GM19455 (cell line): ENCODE measurements around the gene GRIK1.

Source experiments
- ATAC-seq: cut with Tn5 transposase; IDR thresholded peaks from one replicate; pipeline ENCODE4 v1.9.1; 2021; ENCODE audit not compliant: unreplicated experiment

GRIK1 gene

DNA sequence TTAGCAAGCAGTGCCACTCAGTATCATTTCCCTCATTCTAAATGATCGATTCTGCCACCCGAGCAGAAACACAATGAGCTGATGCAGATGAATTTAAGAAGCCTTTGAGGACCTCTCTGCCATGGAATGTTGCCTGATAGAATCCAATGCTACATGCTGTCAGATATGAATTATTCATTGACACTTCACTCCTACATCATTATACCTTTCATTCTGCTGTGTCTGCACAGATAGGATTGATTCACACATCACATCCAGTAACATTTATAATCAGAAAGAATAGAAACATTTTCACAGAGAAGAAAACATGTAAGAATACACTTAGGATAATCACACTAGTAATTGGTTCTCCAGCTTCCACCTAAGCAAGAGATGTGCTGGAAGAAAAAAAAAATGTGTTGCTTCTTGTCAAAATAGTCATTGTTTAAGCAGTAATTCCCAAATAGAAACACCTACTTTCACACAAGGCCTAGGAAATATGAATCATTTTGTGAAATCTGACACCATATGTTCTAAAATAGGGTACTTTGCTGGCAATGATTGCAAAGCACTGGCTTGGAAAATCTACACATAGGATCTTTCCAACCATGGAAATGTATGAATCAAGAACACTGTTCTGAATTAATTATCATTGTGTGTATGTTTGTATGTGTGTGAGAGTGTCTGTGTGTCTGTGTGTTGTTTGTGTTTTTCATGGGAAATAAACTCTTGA lies 110.1 kb downstream of the GRIK1 start:
- no peak for ATAC-seq

DNA sequence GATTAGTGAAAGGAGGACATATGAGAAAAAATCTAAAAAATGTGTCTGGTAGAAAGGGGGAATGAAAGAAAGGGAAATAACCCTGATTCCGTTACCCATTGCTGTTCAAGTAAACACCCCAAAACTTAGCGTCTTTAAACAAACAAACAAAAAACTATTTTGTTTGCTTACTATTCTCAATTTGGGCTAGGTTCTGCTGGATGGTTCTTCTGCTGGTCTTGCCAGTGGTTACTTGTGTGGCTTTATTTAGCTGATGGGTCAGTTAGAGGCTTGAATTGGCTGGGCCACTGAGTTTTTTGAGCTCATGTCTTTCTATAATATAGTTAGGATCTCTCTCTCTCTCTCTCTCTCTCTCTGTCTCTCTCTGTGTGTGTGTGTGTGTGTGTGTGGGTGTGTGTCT lies 112.1 kb downstream of the GRIK1 start:
- no peak for ATAC-seq

DNA sequence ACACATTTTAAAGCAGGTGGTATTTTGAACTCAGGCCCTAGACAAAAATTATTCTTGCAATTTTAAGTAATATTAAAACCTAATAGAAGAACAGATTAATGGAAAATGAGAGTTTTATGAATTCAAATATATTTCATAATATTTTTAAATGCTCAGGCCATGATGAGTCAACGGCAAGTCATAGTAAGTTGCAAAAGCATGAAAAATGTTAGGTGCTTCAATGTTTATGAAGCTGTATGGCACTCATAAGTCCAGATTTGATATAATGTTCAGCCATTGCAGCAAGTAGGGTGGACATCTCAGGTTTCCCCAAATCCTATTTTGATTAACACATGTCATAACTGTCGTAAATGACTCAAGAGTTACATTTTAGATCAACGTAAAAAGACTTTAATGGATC lies 112.6 kb downstream of the GRIK1 start:
- no peak for ATAC-seq

DNA sequence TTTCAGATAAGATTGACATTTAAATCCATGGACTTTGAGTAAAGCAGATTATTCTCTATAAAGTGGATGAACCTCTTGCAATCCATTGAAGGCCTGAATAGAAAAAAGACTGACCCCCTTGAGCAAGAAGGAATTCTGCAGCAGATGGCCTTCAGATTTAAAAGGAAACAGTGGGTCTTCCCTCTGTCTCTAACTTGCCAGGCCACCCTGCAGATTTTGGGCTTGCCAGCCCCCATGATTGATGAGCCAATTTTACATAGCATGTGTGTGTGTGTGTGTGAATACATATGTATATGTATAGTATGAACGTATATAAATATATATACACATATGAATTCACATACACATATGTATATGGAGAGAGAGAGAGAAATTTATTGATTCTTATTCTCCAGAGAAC lies 113.4 kb downstream of the GRIK1 start:
- no peak for ATAC-seq

- ATAC-seq = no peak
These were observed 113.9 kb downstream of the GRIK1 start for GRCh38 chr21:29825936-29826335.

DNA sequence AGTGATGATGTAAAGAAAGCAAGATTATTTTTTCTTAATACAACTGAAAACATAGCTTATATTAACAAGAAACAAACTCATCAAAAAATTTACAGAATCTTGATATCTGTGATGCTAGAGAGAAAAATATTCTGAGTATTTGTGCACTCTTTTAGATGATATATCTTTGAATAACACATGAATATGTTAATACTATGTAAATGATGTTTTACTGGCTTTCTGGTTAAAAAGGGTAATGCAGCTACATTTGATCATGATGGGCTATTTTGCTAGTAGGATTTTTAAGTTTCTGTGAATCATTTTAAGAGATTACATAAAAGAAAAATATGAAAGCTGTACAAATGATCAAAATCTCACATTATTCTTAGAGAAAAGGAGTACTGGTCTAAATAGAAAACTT lies 114.5 kb downstream of the GRIK1 start:
- ATAC-seq = no peak

GRCh38 chr21:29822064-29822463 lies 117.7 kb downstream of the GRIK1 start:
- ATAC-seq = no peak

DNA sequence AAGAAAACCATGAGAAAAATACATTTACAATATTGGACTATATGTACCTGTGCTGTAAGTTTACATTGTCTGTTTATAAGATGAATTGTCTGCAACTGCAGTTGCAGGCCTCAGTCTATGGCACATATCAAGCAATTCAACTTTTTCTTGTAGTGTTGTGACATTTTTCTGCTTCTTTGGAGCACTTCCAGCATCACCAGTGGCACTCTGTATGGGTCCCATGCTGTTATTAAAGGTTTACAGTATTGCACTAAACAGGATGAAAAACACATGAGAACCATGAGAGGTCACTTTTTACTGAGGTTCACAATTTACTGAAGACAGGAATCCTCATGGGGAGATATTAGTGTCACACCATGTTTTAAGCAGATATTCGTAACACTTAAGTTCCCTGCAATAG lies 118.6 kb downstream of the GRIK1 start:
- ATAC-seq = no peak

DNA sequence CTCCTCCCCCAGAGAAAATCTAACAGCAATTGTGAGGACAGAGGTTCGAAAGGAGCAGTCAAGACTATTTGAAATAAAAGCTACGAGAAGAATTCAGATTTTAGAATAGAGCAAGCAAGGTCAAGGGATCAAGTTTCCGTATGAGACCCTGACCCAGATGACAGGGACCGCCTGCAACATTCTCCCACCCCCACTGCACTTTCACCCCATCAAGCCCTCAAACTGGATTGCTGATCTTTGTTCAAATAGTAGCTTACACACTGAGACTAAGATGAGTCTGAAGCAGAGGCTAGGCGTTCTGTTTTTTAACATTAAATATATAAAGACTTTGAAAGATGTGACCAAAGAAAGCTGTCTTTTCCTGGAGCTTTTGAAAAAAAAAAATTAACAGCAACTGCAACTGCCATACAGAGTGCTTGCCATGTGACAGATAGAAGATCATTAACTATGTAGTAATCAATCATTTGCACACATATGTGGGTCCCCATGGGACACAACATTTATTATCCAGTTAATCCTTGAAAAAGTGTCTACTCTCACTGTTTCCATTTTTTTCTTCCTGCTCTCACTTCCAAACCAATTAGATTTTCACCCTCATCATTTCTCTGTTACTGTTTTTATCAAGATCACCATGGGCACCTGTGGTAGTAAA lies 120.0 kb downstream of the GRIK1 start:
- ATAC-seq = no peak

DNA sequence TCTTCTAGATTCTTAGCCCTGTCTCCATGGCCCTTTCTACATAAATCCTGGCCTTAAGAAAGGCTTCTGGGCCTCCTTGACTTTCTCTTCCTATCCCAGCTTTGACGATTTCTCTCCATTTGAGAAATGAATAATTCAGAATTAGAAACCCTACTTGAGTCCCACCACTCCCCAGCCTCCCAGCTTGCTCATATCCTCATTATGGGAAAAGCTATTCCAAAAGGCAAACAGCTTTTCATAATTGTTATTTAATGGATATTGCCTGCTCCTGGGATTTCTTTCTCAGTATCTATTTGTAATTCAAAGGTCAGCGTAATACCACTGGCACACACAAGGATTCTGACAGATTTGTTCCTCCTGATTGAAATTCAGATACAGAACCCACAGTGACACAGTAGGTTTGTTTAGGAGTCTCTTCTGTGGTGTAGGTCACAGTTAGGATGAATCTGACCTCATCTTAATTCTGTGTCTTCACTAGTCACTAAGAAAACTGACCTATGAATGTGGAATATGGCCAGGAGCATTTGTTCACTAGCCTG lies 121.3 kb downstream of the GRIK1 start:
- no peak for ATAC-seq

DNA sequence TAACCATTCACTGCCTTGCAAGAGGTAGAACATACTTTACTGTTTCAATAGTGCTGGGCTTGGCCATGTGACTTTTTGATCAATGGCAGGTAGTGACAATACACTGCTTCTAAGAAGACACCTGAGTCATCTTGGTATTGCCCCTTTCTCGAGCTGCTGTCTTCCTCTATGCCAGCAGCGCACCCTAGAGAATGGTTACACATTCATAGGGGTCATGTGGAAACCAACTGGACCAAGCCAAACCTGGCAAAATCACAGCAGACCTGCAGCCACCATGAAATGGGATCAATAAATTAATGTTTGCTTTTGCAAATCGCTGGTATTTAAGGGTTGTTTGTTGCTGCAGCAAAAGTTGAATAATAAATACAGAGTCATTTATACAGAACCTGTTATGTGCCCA lies 122.3 kb downstream of the GRIK1 start:
- no peak for ATAC-seq

DNA sequence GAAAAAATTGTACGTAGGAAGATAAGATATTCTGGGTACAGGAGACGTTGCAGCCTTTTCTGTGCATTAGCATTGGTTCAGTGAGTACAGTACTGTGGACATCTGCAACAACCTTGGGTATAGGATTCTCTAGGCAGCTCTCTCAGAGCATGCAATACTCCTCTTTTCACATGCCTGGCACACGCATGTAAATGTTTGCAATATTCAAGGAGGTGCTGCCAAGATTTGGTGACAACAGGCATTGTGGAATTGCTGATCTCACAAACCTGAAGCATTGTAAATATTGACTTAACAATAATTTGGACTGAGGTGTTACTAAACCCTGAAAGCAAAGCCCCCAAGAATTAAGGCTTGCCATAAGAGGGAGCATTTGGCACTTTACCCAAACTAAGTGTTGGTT lies 126.8 kb downstream of the GRIK1 start:
- no peak for ATAC-seq

DNA sequence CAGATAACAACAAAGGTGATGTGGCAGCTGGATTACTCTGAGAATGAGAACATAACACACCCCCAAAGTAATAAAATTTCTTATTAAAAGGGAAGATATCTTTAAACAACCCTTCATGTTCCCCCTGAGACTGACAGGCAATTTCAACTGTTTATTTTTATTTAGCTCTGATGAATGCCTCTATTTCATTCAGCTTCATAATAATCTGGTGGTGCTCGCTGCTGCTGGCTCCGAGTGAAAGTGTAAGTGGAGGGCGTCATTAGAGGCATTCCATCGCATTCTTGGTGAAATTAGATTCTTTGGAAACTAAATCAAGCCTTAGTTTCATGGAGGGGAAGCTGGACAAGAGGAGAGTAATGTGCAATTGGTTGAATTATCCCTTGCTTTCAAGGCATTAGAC lies 128.9 kb downstream of the GRIK1 start:
- no peak for ATAC-seq

- ATAC-seq = no peak
These were observed 131.6 kb downstream of the GRIK1 start for GRCh38 chr21:29808153-29808552.

DNA sequence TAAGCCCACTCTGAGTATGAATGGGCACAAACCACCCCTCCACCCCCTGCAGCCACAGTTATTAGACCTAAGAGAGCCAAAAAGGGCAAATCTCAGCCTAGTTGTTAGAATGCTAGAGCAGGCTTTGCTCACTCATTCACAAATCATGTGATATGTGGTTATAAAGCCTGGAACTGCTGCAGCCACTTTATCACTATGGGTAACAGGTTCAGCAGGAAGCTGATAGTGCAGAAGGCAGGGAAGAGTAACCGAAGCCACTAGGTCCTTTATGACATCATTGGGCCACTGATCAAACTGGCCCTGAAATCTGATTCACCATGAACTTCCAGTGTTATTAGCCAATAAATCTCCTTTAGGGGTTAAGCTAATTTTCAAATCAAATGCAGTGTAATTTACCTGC lies 134.7 kb downstream of the GRIK1 start:
- no peak for ATAC-seq

DNA sequence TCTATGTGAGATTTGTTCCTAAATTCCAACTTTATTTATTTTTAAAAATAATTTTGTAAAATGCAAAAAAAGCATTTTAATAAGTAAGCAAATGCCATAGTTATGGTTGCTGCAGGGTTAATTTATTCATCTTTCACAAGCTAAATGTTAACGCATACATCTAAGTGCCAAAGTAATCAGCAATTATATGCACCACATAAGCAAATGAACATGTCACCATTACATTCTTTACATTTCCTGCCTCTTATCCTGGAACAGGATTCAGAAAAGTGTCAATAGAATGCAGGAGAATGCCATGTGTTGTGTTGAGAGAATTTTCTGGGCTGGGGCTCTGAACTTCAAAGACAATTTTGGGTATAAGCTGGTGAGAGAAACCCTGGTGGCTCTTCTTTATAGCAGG lies 136.6 kb downstream of the GRIK1 start:
- no peak for ATAC-seq

DNA sequence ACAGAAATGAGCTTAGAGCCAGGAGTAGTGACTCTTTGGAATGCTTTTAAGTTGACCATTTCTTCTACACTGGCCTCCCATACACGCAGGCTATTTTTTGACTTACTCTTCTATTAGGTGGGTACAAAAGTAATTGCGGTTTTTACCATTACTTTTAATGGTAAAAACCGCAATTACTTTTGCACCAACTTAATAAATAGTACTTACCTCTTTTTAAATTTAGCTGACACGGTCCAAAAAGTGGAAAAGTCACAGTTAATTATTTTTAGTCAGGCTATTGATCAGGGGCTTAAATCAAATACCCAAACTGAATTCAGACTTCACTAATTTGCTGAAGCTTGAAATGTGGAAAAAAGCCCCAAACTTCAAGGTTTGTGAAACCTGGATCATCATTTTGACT lies 138.7 kb downstream of the GRIK1 start:
- no peak for ATAC-seq

DNA sequence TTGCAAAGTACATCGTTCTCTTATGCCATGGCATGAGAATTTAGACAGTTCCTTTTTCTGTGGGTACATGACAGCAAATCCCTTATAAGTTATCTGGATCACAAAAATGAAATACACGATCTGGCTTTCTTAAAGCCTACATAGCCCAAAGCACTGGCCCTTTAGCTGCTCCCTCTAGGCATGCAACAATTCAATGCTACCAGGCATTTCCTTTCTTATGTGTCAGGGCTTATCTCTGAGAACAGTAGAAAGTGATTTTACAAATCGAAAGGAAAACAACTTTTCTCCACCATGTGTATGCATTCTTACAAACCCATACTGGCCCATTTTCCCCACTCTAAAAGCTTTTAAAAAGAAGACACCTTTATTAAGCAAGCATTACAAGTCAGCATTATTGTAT lies 139.7 kb downstream of the GRIK1 start:
- ATAC-seq = no peak

DNA sequence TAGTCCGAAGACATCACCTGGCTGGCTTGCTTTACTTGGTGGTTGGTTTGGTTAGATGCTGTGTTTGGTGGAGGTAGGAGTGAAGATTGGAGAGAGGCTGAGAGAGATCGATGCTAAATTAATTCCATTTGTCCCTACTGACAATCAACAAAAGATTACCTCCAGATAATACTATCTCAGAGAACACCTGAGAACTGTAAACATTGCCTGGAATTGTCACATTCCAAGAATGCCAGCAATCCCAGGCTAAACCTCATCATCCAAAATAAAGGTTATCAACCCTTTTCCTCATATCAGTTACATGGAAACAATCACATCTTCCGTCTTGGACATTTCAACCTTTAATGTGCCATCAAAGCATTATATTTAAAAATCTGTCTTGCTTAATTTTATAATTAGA lies 141.0 kb downstream of the GRIK1 start:
- no peak for ATAC-seq

GRCh38 chr21:29797155-29797554 lies 142.6 kb downstream of the GRIK1 start:
- no peak for ATAC-seq

DNA sequence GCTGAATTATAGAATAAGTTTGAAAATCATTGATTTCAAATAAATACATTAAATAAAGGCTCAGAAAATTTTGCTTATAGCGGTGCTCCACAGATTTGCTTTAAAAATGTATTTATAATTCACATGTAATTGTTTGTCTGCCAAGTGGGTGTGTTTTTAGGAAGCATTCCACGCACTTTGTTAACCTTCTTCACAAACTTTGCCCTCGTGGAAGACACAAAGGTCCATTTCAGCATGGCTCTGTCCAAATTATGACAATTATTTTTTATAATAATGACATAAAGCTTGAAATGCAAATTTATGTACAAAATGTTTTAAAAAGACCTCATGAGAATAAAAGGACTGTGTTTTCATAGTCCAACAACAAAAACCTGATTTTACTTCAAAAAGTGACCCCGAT lies 146.1 kb downstream of the GRIK1 start:
- no peak for ATAC-seq

DNA sequence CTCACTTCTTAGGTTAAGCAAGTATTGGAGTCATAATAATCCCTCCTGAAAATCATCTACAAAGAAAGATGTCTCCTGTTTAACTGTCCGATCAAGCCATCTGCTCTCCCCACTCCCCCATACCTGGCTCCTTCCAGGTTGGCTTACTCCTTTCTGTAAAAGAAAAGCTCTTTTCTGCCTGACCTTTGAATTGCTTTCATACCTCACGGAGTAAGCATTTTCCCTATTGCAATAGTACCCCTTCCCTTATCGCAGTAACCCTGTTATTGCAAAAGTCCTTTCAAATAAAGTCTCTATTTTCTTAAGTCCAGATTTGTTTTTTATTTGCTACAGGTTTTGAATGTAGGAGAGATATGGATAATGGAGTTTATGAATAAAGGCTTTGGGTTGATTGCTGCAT lies 150.4 kb downstream of the GRIK1 start:
- no peak for ATAC-seq

DNA sequence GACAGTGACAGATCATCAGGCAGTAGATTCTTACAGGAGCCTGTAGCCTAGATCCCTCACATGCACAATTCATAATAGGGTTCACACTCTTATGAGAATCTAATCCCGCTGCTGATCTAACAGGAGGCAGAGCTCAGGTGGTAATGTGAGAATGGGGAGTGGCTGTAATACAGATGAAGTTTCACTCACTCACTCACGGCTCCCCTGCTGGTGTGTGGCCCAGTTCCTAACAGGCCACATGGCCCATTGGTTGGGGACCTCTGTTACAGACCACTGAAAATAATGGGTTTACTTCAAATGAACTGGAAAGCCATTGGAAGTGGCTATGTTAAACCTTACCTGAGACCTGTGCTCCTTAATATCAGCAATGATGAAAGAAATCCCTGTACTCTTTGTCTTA lies 151.0 kb downstream of the GRIK1 start:
- ATAC-seq = no peak
